Loucy (cell line): ENCODE measurements around the gene LMAN1L.

Source experiments
- EZH2phosphoT487 ChIP-seq: fragments of 200-600 bp; IDR thresholded peaks from 2 replicates; pipeline ENCODE4 v1.6.1; 2018; ENCODE audit warnings: antibody characterized with exemption, mild to moderate bottlenecking, moderate library complexity, borderline replicate concordance
- TF ChIP-seq, protein P1 (sequence below): fragments of 200-600 bp; sonication (generic); conservative IDR thresholded peaks from 2 replicates; pipeline ENCODE4 v1.5.1; 2014; ENCODE audit warnings: mild to moderate bottlenecking, antibody characterized with exemption, low read length

DNA sequence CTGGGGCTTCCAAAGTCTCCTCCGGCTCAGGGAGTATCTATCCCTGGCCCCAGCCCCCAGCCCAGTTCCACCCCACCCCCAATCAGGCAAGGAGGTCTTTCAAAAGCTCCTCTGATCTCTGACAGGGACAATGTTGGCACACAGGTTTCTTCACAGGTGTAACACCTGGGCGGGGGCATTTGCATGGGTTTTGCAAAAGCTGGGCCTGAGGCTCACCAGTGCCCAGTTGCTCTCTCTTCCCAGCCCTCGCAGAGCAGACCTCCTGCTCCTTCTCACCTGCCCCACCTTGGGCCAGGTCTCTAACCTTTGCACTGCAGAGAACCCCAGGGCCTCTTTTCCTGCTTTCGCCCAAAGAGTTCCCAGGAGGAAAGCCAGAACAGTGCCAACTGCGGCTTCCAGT, 39.3 kb upstream of the LMAN1L start:
- TF ChIP-seq, protein P1, sequence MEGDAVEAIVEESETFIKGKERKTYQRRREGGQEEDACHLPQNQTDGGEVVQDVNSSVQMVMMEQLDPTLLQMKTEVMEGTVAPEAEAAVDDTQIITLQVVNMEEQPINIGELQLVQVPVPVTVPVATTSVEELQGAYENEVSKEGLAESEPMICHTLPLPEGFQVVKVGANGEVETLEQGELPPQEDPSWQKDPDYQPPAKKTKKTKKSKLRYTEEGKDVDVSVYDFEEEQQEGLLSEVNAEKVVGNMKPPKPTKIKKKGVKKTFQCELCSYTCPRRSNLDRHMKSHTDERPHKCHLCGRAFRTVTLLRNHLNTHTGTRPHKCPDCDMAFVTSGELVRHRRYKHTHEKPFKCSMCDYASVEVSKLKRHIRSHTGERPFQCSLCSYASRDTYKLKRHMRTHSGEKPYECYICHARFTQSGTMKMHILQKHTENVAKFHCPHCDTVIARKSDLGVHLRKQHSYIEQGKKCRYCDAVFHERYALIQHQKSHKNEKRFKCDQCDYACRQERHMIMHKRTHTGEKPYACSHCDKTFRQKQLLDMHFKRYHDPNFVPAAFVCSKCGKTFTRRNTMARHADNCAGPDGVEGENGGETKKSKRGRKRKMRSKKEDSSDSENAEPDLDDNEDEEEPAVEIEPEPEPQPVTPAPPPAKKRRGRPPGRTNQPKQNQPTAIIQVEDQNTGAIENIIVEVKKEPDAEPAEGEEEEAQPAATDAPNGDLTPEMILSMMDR: no peak
- TF ChIP-seq EZH2phosphoT487: no peak
